ENCODE results near the gene SNRNP25.

The SNRNP25 gene

DNA sequence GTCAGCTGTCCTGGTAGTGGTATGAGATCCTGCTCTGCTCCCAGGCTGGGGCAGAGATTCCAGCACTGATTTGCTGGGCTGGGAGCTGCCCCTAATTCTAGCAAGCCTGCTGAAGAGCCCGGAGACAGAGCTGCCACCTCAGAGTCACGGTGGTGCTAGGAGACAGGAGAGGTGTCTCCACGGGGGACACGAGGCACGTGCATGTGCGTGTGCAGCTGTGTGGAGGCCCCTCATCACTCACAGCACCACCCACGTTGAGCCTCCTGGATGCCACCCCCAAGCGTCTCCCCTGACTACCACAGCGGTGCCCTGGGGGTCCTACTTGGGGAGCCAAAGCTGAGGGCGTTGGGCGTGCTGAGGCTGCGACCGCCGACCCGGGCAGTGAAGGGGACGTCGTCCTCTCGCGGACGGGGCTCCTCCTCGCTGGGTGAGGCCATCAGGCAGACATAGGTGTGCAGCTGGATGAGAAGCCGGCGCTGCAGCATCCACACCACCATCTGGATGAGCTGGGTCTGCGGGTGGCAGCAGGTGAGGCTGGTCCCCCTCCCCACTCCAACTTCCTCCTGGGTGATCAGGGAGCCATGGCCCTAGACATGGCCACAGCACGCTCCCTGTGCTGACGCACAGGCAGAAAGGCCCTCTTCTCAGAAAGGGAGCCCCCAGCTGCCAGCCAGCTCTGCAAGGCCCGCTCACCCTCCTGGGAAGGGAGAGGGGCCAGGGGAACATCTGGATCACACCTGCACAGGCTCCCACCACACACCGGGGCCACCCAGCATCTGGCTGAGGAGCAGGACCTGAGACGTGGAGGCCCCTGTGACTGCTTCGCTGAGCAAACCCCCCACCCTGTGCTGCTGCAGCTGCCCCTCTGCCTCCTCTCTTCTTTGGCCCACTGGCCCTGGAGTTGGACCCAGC is 36.0 kb downstream of the SNRNP25 start:
- H3K9me3 Mint-ChIP-seq: no peaks in the 10 kb centered on the region
- peaks cover 70% of the 10 kb centered on the region for H3K36me3 Mint-ChIP-seq
- ATAC-seq (no peak), DNase-seq (ENCODE audit: low spot score in 2 of 2) (no peak)
- no peak overlapping the region for H3K4me3 Mint-ChIP-seq
- peaks cover 12% of the 10 kb centered on the region for H3K4me1 Mint-ChIP-seq
- no peak overlapping the region for H3K27ac Mint-ChIP-seq

DNA sequence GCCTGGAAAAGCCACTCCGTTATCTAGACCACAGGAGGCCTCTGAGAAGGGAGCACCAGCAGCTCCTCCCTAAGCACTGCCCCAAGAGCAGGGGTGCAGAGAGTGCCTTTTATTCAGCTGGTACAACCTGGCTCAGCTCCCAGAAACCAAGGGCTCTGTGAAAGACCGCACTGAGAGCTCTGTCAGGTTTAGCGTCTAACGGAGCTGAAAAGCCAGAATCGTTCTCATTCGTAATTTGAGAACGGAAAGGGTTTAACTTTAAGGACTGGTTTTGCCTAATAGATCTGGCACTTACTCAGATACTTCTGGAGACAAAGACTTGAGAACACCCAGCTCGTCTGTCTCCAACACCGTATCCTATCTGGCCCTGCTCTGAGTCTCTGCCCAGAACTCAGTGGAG is 37.9 kb downstream of the SNRNP25 start:
- H3K9me3 Mint-ChIP-seq: no peaks in the 10 kb centered on the region
- H3K27ac Mint-ChIP-seq: no peak overlapping the region
- peaks cover 63% of the 10 kb centered on the region for H3K36me3 Mint-ChIP-seq
- DNase-seq (ENCODE audit: low spot score in 2 of 2) (no peak), ATAC-seq (no peak)
- no peaks in the 10 kb centered on the region for H3K4me1 Mint-ChIP-seq
- no peak overlapping the region for H3K4me3 Mint-ChIP-seq

DNA sequence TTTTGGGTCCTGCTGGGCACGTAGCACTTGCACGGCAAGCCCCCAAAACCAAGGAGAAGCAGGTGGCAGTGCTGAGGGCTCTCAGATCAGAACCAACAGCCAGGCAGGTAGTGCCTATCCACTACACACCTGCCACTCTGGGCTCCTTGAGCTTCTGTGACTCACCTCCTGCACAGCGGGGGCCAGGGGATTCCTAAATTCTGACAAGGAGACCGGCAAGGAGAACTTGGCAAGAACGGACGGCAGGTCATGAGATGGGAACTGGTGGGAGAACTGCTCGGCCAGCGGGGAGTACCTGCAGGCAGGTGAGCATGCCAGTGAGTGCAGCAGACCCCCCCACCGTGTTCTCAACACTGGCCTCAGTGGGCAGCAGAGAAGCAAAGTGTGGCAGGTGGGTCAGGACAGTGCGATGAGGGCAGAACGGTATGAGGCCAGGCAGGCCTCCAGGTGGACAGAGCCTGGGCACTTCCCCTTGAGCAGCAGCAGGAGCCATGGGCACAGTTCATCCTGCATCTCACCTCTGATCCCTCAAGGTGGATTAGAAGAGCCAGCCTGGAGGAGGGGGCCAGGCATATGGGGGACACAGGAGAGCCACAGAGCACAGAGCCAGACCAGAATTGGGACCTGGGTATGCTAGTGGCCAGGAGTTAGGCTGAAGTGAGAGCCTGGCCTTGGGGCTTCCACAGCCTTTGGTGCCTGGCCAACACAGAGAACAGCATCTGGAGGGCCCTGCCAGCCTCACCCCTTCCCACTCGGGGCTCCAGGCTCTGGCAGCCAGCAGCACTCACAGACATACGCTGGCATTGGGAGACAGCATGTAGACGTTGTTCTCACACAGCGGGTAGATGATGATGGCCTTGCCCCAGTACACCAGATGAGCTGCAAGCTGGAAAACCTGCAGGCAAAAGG is 39.1 kb downstream of the SNRNP25 start:
- DNase-seq (ENCODE audit: low spot score in 2 of 2) (no peak), ATAC-seq (no peak)
- H3K27ac Mint-ChIP-seq: peak overlapping the region; percentile 26
- H3K36me3 Mint-ChIP-seq: peaks cover 61% of the 10 kb centered on the region
- no peak overlapping the region for H3K4me3 Mint-ChIP-seq
- no peaks in the 10 kb centered on the region for H3K9me3 Mint-ChIP-seq
- peaks cover 9% of the 10 kb centered on the region for H3K4me1 Mint-ChIP-seq

DNA sequence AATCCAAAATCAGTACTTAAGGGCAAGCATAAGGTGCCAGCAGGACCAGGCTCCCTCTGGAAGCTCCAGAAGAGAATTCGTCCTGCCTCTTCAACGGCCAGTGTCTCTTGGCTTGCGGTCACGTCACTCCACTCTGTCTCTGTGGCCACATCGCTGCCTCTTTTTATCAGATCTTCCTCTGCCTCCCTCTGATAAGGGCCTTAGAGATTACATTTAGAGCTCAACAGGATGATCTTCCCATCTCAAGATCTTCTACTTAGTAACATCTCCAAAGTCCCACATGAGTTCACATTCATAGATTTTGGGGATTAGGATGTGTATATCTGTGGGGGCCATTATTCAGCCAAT is 41.3 kb downstream of the SNRNP25 start:
- Mint-ChIP-seq H3K36me3 (peaks cover 63% of the 10 kb centered on the region), H3K9me3 (no peaks in the 10 kb centered on the region), H3K4me3 (no peak overlapping the region), H3K27ac (no peak overlapping the region), H3K4me1 (peaks cover 11% of the 10 kb centered on the region)
- ATAC-seq (no peak), DNase-seq (ENCODE audit: low spot score in 2 of 2) (no peak)

DNA sequence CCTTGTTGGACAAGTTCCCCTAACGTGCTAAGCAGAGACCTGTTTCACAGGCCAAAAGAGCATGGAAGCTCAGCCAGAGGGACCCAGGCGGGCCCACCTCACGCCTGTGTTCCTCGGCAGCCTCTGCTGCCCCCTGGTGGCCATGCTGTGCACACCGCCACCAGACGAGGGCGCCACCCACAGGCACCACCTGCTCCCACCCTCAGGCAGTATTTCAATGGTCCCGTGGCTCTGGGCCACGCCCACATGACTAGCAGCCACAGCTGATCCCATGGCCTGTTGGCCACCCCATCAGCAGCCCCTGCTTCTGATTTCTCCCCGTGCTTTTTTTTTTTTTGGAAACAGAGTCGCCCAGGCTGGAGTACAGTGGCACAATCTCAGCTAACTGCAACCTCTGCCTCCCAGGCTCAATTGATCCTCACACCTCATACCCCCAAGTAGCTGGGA is 43.3 kb downstream of the SNRNP25 start:
- peak; percentile 95 to 96 for DNase-seq (ENCODE audit: low spot score in 2 of 2)
- H3K27ac Mint-ChIP-seq: peak overlapping the region; percentile 83
- H3K36me3 Mint-ChIP-seq: peaks cover 70% of the 10 kb centered on the region

DNA sequence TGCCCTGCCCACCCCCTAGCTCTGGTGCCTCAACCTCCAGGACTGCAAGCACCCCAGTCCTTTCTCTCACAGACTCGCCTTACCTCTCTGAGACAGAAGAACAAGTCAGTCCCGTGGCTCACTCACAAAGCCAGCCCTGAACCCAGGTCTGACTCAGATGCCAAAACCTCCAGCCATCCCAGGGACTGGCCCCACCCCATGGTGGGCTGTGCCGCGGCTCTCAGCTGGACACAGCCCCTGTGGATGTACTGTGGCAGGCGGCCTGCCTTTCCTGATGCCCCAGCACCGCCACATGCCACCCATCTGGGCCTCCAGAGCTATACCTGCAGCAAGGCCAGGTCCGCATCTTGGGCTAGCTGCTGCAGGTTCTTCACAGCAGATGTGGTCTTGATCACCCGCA is 44.2 kb downstream of the SNRNP25 start:
- no peak overlapping the region for H3K4me3 Mint-ChIP-seq
- peaks cover 22% of the 10 kb centered on the region for H3K4me1 Mint-ChIP-seq
- peak overlapping the region; percentile 83 for H3K27ac Mint-ChIP-seq
- peaks cover 70% of the 10 kb centered on the region for H3K36me3 Mint-ChIP-seq
- ATAC-seq (no peak), DNase-seq (ENCODE audit: low spot score in 2 of 2) (no peak)
- H3K9me3 Mint-ChIP-seq: no peaks in the 10 kb centered on the region

More for the DNA sequence above, 43.3 kb downstream of the SNRNP25 start:
- Mint-ChIP-seq H3K4me1 (peaks cover 17% of the 10 kb centered on the region), H3K4me3 (no peak overlapping the region), H3K9me3 (no peaks in the 10 kb centered on the region)
- peak; percentile 93 for ATAC-seq

DNA sequence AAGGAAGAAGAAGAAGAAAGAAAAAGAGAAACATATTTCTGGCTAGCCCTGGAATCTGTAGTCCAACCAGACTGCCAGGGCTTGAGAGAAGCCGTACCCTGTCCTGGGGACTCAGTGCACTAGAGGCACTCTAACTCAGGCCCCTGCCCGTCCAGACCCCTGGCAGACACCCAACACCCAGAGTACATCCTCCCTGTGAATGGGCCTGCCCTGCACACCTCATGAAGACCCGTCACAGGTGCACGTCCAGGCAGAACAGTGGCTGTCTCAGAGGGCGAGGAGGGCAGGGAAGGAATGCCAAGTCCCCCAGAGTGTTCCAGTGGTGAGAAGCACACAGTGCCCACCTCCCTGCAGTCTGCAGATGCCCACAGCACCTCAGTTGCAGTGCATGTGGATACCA is 47.4 kb downstream of the SNRNP25 start:
- H3K4me3 Mint-ChIP-seq: no peak overlapping the region
- DNase-seq (ENCODE audit: low spot score in 2 of 2) (no peak), ATAC-seq (no peak)
- H3K4me1 Mint-ChIP-seq: peaks cover 22% of the 10 kb centered on the region
- peaks cover 86% of the 10 kb centered on the region for H3K36me3 Mint-ChIP-seq
- H3K9me3 Mint-ChIP-seq: no peaks in the 10 kb centered on the region
- no peak overlapping the region for H3K27ac Mint-ChIP-seq

DNA sequence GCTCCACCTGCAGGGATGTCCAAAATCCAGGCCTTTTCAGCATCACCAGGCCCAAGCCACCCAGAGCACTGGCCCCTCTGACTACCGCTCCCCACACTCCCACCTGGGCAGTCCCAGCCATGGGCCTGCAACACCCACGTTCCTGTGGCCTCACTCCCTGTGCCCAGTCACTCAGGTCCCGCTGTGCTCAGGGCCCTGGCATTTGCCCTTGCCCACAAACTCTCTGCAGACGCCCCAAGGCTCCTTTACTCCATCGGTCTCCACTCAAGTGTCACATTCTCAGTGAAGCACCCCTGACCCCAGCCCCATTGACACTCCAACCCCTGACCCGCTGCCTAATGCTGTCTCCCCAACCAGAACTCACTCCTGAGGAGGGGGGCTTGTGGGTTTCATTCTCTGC is 48.0 kb downstream of the SNRNP25 start:
- Mint-ChIP-seq H3K9me3 (no peaks in the 10 kb centered on the region), H3K4me3 (no peak overlapping the region), H3K36me3 (peaks cover 90% of the 10 kb centered on the region)

DNA sequence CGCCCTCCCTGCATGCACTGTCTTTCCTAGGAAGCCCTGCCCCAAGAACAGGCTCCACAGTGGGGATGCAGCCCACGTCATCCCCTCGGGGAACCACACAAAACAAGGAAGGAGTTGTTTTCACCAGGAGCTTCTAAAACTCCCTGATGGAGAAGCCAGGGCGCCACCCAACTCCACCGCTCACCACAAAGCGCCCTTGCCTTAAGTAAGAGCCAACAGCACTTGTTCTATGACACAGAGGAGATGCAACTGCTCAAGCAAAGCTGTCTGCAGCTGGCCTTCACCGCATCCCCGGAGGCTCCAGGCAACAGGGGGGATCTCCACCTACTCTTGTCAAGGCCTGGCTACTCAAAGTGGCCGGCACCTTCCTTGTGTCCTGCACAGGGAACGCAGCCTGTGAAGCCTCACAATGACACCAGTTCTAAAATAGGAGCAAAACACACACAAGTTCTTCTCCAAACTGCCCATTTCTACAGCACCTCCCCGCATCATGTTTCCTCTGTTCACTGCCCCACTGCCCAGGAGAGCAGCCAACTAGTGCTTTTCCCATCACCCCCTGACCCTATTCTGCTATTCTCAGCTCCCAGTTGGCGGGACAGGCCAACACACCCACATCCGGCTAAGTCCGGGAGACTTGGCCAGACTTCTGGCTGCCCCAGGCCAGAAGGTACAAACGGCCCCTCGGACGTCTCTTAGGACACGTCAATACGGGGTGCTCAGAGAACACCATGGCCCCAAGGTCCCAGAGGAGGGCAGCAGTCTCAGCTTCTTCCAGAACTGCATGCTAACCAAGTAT is 48.6 kb downstream of the SNRNP25 start:
- DNase-seq (ENCODE audit: low spot score in 2 of 2) (no peak), ATAC-seq (no peak)
- Mint-ChIP-seq H3K27ac (peak overlapping the region; percentile 45), H3K9me3 (no peaks in the 10 kb centered on the region), H3K36me3 (peaks cover 91% of the 10 kb centered on the region), H3K4me1 (peaks cover 23% of the 10 kb centered on the region), H3K4me3 (no peak overlapping the region)

More for the DNA sequence above, 48.0 kb downstream of the SNRNP25 start:
- ATAC-seq (no peak), DNase-seq (ENCODE audit: low spot score in 2 of 2) (no peak)
- Mint-ChIP-seq H3K27ac (no peak overlapping the region), H3K4me1 (peaks cover 22% of the 10 kb centered on the region)

DNA sequence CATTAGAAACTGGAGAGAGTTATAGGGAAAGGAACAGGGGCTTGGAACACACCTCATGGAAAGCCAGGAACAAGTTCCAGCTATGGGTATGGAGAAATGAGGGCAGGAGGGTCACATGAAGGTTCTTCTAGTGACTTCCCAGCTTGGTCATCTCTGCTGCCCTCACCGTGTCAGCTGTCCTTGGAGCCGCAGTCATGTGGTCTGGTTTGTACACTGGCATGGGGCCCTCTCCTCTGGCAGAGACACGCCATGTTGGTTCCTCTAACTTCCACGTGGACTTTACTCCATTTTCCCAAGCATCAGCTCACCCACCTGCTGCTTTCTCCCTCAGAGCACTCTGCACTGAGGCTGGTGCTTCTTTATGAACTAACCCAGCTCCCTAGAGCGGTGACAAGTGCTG is 50.7 kb downstream of the SNRNP25 start:
- Mint-ChIP-seq H3K27ac (no peak overlapping the region), H3K4me3 (no peak overlapping the region), H3K4me1 (peaks cover 17% of the 10 kb centered on the region), H3K9me3 (no peaks in the 10 kb centered on the region), H3K36me3 (peaks cover 95% of the 10 kb centered on the region)
- ATAC-seq: no peak
- DNase-seq (ENCODE audit: low spot score in 2 of 2): no peak

DNA sequence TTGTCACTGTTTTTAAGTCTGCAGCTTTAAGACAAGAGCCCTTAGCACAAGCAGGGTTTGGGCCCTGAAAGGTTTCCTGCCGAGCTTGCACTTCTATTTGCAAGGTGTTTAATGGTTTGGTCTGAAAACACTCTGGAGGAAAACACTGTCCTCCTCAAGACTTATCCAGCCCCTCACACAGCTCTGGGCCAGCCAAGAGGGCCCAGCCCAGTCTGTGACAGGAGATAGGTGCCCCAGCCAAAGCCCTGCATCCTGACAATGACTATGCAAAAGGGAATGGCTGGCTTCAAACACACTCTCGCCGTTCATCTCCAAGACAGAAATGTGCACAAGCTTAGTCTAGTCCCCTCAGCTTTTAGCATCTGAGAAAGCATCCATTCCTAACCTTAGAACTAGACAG is 51.3 kb downstream of the SNRNP25 start:
- no peak overlapping the region for H3K4me3 Mint-ChIP-seq
- H3K36me3 Mint-ChIP-seq: peaks cover 95% of the 10 kb centered on the region
- ATAC-seq: no peak
- H3K27ac Mint-ChIP-seq: no peak overlapping the region
- H3K9me3 Mint-ChIP-seq: no peaks in the 10 kb centered on the region
- peaks cover 17% of the 10 kb centered on the region for H3K4me1 Mint-ChIP-seq
- no peak for DNase-seq (ENCODE audit: low spot score in 2 of 2)

DNA sequence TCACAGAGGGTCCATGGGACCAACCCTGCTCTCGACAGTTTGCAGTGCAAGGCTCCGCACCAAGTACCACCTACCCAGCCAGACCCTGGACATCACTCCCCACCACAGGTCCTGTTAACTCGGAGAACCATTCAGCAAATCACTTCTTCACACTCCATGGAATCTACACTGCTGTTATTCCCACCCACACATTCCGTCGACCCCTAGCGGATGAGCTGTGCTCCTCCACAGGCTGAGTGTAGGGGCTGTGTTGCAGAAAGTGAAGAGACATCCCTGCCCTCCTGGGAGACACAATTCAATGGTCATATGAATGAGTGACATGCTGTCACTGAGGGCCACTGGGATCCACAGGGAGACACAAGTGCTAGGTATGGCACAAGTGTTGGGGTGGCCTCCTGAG is 51.9 kb downstream of the SNRNP25 start:
- Mint-ChIP-seq H3K4me1 (peaks cover 17% of the 10 kb centered on the region), H3K4me3 (no peak overlapping the region), H3K36me3 (peaks cover 95% of the 10 kb centered on the region), H3K27ac (no peak overlapping the region), H3K9me3 (no peaks in the 10 kb centered on the region)
- ATAC-seq (no peak), DNase-seq (ENCODE audit: low spot score in 2 of 2) (no peak)

DNA sequence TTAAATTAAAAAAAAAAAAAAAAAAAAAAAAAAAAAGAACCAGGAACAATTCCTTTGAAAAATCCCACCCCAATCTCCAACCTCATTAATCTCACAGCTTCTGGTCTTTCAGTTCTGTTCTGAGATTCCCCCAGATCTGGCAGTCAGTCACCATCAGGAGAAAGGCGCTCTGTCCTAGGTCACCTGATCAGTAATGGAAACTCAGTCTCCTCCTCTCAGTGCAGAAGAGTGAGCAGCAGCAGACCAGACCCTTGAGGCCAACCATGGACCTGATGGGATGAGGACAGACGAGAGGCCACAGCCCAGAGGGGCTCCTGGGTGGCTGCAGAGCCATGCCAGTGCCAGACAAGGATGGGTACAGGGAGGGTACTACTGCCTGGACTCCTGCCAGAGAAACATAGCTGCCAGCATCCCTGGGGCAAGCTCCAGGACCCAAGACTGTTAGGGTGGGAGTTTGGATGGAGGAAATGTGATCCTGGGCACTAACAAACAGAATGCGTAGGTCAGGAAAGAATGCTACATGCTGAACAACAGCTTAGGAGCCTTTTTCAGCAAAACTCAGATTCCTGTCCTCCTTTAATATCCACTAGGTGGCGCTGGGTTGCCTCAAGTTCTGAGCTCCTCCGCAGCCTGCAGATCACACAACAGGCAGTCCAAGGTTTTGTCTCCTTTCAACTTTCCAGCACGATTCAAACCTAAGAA is 53.1 kb downstream of the SNRNP25 start:
- Mint-ChIP-seq H3K9me3 (no peaks in the 10 kb centered on the region), H3K4me3 (no peak overlapping the region), H3K27ac (no peak overlapping the region), H3K4me1 (peaks cover 12% of the 10 kb centered on the region), H3K36me3 (peaks cover 97% of the 10 kb centered on the region)
- DNase-seq (ENCODE audit: low spot score in 2 of 2) (peak; percentile 44 to 63), ATAC-seq (peak; percentile 76)
